ENCODE results near the gene LUZP2.

- TF ChIP-seq CTCF (IDR thresholded peaks at IDR 0.05): no peak
- TF ChIP-seq EZH2 (IDR thresholded peaks at IDR 0.05; ENCODE audit: borderline replicate concordance, insufficient read depth, low read depth, low read length, poor library complexity, severe bottlenecking): no peak
These were observed 70.5 kb downstream of the LUZP2 start for GRCh38 chr11:24567380-24567779.
